ENCODE measurements around the gene C11orf98.
A peak's percentile ranks its signal among the peaks of the same experiment; 100 is the strongest.
"Not testable (repeated sequence)": the region's sequence is repeated elsewhere in the genome, so short reads cannot be mapped to it uniquely, and the experiment has no call there.

Gene C11orf98

DNA sequence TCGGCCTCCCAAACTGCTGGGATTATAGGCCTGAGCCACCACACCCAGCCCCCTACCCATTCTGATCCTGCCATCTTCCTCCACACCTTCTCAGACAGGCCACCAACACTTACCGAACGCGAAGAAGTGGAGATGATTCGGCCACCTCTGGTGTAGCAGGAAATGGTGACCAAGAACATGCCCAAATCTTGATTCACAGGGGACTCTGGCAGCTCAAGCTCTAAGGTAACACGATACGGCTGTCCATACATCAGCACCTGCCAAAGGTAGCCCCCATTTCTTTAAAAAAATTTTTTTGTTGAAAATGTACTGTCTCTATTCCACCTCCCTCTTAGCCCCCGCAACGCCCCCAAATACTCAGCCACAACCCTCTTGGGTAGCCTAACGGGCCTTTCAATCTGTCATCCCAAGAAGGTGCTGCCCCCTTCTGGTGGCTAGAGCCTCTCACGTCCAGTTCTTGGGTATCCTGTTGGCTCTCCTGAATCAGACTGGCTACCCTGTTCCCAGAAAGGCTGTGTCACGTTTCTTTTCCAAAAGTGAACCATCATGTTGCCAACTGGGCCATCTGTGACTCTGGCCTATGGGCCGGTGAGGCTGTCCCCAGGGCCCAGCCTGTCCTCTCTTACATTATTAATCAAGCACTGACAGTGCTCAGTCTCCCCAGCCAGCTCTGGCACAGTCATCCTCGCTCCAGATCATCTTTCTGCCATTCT lies 29.6 kb upstream of the C11orf98 start:
- TF ChIP-seq, protein P1, sequence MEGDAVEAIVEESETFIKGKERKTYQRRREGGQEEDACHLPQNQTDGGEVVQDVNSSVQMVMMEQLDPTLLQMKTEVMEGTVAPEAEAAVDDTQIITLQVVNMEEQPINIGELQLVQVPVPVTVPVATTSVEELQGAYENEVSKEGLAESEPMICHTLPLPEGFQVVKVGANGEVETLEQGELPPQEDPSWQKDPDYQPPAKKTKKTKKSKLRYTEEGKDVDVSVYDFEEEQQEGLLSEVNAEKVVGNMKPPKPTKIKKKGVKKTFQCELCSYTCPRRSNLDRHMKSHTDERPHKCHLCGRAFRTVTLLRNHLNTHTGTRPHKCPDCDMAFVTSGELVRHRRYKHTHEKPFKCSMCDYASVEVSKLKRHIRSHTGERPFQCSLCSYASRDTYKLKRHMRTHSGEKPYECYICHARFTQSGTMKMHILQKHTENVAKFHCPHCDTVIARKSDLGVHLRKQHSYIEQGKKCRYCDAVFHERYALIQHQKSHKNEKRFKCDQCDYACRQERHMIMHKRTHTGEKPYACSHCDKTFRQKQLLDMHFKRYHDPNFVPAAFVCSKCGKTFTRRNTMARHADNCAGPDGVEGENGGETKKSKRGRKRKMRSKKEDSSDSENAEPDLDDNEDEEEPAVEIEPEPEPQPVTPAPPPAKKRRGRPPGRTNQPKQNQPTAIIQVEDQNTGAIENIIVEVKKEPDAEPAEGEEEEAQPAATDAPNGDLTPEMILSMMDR (conservative IDR thresholded peaks at IDR 0.05; ENCODE audit: low read depth, low read length): peak; percentile 87
- no peak overlapping the region for H3K4me3 ChIP-seq (ENCODE audit: low read length)
- DNase-seq (ENCODE audit: low read depth): no peak

DNA sequence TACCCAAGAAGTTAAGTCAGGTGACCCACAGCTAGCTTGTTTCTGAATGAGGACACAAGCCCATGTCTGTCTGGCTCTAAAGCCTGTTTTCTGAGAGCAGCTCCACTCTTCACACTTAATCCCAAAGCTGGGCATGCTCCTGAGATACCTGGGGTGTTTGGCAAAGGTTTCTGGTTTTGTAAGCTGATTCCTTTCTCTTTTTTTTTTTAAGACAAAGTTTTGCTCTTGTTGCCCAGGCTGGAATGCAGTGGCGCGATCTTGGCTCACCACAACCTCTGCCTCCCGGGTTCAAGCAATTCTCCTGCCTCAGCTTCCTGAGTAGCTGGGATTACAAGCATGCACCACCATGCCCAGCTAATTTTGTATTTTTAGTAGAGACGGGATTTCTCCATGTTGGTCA lies 28.6 kb upstream of the C11orf98 start:
- H3K4me3 ChIP-seq (ENCODE audit: low read length); DNase-seq (ENCODE audit: low read depth): not testable (repeated sequence)

DNA sequence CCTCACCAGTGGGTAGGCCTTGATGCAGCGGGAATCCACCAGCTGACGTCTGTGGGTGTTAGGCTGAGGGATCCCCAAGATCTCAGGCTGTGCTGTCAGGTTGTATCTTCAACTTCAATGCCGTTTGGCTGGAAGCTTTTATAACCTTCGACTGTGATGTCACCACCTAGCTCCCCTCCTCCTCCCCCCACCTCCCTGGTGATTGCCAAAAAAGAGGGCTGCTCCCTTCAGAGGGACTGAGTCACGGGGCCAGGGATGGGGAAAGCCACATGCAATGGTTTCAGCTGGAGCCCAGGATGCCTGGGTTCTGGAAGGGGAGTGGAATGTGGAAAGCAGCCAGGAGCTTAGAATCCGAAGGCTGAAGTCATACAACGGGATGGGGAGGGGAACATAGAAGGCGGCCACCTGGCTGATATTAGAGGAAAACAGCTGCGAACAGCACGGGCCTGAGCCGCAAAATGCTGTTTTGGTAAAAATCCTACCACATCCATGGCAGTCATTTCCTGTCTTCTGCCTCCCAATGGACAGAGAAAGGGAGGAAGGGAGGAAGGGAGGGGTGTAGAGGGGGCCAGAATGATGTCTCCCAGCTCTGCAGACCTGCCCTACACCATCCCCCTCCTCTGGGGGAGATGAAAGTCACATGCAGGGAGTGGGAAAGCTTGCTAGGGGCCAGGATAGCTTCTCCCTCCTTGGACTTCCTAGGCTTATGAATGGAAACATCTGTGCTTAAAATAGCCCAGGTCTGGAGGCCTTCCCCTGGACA lies 24.6 kb upstream of the C11orf98 start, which contains the start of gene LRRN4CL:
Gene LRRN4CL (minus strand): TSS at position 110 of the 763 bp plus-strand sequence. CDS start 1,022 bp downstream, outside the sequence.
- TF ChIP-seq, protein P1 (conservative IDR thresholded peaks at IDR 0.05; ENCODE audit: low read depth, low read length): no peak
- no peak within 1 kb of the TSS for H3K4me3 ChIP-seq (ENCODE audit: low read length)
- no peak for DNase-seq (ENCODE audit: low read depth)

DNA sequence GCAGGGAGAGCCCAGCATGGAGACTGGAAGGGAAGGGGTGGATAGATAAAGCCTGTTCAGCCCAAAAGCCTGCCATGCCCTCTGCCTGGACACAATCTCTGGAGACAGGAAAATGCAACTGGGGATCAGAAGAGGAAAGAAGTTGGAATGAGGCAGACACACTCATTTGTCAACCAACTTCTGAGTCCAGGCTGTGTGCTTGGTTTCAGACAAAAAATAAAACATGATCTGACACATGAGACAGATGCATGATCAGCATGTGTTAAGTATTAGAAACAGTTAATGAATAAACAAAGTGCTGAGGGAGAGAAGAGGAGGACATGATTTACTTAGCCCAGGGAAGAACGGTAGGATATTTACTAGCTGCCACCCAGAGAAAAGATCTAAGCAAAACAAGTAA lies 23.5 kb upstream of the C11orf98 start:
- DNase-seq (ENCODE audit: low read depth): no peak

DNA sequence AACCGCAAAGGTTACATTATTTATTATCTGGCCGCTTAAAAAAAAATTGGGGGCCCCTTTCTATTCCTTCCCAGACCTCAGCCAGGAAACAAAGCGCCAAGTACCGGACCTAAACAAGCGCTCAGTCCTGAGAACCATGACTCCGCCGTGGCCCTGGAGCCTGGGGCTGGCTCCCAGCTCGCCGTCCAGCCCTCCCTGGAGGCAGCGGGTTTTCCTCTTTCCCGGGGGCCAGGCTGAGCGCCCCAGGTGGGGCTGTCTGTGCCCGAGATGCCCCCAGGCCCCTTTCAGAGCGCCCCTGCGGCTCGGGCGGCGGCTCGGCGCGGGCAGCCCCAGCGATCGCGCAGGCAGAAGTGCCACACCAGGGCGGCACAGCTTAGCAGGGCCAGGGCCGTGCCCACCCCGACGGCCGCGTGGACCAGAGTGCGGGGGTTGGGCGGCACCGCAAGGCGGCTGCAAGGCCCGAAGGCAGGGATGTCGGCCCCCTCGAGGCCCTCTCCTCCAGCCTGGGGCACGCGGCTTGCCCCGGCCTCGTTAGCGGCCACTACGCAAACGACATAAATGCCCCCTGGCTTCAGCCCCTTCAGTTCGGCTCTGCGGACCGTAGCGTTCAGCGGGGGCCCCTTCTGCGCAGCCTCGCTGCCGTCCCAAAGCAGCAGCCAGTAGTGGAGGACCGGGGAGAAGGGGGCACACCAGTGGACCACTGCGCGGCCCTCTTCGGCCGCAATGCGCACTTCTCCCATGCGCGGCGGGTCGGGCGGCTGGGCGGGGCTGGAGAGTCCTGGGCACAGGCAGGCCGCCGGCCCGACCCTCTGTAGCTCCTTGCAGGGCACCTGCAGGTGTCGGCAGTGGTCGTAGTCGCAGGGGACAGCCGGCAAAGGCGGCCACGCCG lies 22.7 kb upstream of the C11orf98 start:
- TF ChIP-seq, protein P1 (conservative IDR thresholded peaks at IDR 0.05; ENCODE audit: low read depth, low read length): no peak
- peak overlapping the region; percentile 33 for H3K4me3 ChIP-seq (ENCODE audit: low read length)
- DNase-seq (ENCODE audit: low read depth): no peak

More for the DNA sequence above, 23.5 kb upstream of the C11orf98 start:
- no peak overlapping the region for H3K4me3 ChIP-seq (ENCODE audit: low read length)
- TF ChIP-seq, protein P1 (conservative IDR thresholded peaks at IDR 0.05; ENCODE audit: low read depth, low read length): no peak

DNA sequence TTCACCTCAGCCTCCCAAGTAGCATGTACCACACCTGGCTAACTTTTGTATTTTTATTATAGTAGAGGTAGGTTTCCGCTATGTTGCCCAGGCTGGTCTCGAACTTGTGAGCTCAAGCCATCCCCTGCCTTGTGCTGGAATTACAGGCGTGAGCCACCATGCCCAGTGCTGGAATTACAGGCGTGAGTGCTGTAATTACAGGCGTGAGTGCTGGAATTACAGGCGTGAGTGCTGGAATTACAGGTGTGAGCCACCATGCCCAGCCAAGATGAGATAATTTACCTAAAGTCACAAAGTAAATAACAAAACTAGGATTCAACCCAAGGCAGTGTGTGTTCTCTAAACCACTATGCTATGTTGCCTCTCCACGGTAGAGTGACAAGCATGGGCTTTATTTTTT lies 17.5 kb upstream of the C11orf98 start:
- H3K4me3 ChIP-seq (ENCODE audit: low read length): no peak overlapping the region
- DNase-seq (ENCODE audit: low read depth): no peak
- TF ChIP-seq, protein P1 (conservative IDR thresholded peaks at IDR 0.05; ENCODE audit: low read depth, low read length): no peak

DNA sequence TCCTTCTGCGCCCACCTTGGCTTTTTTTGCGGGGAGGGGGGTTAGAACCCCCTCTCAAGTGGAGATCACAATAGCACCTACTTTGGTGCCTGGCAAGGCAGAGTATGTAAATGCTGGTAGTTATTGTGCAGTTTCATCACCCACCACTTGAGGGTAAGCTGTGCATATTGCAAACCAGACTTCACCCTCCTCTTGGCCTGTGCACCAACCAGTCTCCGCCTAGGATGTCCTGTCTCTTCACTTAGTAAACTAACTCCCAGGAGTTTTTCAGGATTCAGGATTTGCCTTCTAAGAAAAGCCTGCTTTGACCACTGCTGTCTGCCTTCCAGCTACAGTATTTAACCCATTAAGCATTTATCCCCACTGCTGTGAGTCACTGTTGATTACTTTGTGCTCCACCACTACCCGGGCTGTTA lies 15.8 kb upstream of the C11orf98 start:
- no peak for DNase-seq (ENCODE audit: low read depth)
- TF ChIP-seq, protein P1 (conservative IDR thresholded peaks at IDR 0.05; ENCODE audit: low read depth, low read length): peak; percentile 64
- no peak overlapping the region for H3K4me3 ChIP-seq (ENCODE audit: low read length)

All from retinal pigment epithelial cell (primary cell).